T1000 (cell line): ENCODE results near the gene RAC2.
"Not testable (repeated sequence)": the region's sequence is repeated elsewhere in the genome, so short reads cannot be mapped to it uniquely, and the experiment has no call there.

ENCODE experiments used
- DNase-seq: peaks from one replicate; lab custom pipeline; 2025; ENCODE audit warnings: mixed read lengths; lab: John Stamatoyannopoulos, UW

Gene RAC2

GRCh38 chr22:37234736-37235711, 9.0 kb downstream of the RAC2 start:
- no peak for DNase-seq

DNA sequence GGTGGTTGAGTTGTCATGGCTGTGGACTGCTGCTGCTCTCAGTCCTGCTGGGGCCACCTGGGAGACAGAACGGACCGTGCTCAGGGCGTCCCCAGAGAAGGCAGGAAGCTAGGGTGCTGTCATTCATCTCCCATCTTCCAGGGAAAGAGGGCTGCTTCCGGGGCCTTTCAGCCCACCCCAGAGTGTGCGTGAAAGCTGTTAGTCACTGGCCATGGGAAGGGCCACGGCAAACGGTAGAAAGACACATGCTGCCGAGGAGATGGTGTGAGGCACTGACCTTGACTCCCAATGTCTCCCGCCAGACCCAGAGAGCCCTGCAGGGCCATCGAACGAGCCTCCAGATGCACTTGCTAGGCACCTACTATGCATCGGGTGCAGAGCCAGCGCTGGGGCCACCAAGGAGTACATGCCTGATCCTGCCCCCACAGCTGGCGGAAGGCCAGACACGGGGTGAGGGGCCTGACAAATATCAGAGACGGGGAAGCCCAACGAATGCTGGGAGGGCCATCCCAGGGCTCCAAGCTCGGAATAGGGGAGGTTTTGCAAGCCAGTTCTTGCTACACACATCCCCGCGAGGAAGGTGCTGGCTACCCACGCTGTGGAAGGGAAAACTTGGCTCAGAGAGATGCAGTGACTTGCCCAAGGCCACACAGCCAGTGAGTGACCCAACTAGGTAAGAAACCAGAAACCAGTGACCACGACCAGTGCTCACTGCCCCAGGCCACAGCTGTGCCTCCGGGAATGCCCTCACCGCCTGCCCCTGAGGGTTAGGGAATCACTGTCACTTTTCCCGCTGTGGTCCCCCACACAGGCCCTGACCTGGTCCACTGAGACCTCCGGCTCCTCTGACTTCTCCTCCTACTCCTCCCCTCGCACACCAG, 10.1 kb downstream of the RAC2 start:
- no peak for DNase-seq

GRCh38 chr22:37233371-37233750, 10.7 kb downstream of the RAC2 start:
- not testable (repeated sequence) for DNase-seq

- no peak for DNase-seq
Measured at GRCh38 chr22:37232140-37232998, 11.7 kb downstream of the RAC2 start.

GRCh38 chr22:37231406-37232139, 12.5 kb downstream of the RAC2 start:
- DNase-seq, result no peak

- DNase-seq, result no peak
Measured at GRCh38 chr22:37230673-37231405, 13.2 kb downstream of the RAC2 start.

GRCh38 chr22:37229805-37230672, 14.0 kb downstream of the RAC2 start:
- DNase-seq, result peak; percentile 21

- peak; percentile 50 for DNase-seq
Measured at GRCh38 chr22:37229012-37229804, 14.9 kb downstream of the RAC2 start.

DNA sequence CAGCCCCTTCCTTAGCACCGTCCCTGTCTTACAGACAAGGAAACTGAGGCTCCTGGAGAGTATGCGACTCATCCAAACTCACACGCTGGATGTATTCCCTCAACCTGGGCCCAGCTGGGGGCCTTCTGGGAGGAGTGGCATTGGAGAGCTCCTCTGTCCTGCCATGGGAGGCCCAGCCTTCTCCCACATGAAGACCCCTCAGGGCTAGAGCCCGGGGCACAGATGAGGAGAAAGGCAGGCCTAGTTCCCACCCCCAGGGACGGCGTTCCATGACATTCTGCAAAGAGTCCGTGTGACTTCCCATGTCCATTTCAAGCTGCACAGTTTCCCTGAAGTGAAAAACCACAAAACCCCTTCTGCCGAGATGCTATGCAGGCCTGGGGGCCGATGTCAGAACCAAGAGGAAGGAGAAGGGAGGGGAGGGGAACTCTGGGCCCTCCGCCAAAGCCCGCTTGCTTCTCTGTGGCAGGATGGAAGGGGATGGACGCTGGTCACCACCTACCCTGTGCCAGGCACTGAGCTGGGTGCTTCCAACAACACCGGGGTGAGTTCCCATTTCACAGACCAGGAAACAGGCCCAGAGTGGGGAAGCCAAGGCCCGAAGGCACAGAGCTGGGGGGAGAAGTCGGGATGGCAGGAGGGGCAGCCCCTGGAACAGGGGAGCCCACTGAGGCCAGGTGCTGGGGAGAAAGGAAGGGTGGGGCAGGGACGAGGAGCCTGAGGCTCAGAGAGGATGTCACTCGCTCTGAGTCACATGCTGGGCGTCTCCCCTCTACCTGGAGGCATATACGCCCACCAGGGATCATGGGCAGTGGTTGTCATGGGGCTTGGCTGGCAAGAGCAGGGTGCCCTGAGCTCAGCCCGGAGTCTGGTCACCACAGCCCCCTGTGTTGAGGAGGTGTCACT, 15.7 kb downstream of the RAC2 start:
- no peak for DNase-seq

- no peak for DNase-seq
Measured at GRCh38 chr22:37226514-37226913, 17.6 kb downstream of the RAC2 start.

- no peak for DNase-seq
Measured at GRCh38 chr22:37226087-37226486, 18.0 kb downstream of the RAC2 start.

DNA sequence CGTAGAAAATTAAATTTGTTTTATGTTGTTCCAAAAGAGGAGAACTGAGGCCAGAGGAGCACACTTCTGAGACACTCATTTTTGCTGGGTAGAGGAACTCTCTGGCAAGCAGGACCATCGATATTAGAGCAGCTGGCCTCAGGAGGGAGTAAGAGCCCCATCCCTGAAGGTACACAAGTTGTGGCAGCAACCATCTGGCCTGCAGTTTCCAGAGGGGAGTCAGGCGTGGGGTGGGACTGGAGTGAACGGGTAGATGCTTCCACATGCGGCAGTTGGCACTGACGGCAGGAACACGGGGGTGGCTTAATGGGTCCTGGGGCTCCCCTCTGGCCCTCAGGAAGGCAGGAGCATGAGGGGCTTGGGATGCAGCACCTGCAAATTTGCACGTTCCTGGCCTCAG, 18.6 kb downstream of the RAC2 start:
- no peak for DNase-seq

GRCh38 chr22:37224757-37225420, 19.2 kb downstream of the RAC2 start:
- DNase-seq, result no peak

DNA sequence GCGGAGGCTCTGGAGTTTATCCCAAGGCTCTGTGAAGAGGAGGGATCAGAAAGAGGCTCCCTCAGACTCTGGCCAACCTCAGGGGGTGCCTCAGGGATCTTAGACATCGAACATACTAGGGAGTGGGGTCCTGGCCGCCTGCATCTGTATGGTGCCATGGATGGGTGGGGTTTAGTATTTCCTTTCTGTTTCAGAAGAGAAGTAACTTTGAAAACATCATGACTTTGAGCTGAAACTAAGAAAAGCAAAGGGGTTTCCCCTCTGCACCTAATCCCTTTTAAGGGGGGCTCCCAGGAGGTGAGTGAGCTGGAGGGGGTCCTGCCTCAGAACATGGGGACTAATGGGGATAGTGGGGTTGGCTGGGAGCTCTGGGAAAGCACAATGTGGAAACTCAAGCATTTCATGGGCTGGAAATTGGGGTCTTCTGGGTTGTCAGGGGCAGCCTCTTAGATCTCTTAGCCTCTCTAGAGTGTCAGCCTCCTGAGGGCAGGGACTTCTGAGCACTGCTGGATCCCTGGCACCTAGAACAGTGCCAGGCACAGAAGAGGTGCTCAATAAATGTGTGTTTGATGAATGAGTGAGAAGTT, 20.0 kb downstream of the RAC2 start:
- DNase-seq, result no peak

- DNase-seq, result no peak
Measured at GRCh38 chr22:37222440-37222971, 21.6 kb downstream of the RAC2 start.
